ENCODE measurements around the gene PCDHGA11.

DNA sequence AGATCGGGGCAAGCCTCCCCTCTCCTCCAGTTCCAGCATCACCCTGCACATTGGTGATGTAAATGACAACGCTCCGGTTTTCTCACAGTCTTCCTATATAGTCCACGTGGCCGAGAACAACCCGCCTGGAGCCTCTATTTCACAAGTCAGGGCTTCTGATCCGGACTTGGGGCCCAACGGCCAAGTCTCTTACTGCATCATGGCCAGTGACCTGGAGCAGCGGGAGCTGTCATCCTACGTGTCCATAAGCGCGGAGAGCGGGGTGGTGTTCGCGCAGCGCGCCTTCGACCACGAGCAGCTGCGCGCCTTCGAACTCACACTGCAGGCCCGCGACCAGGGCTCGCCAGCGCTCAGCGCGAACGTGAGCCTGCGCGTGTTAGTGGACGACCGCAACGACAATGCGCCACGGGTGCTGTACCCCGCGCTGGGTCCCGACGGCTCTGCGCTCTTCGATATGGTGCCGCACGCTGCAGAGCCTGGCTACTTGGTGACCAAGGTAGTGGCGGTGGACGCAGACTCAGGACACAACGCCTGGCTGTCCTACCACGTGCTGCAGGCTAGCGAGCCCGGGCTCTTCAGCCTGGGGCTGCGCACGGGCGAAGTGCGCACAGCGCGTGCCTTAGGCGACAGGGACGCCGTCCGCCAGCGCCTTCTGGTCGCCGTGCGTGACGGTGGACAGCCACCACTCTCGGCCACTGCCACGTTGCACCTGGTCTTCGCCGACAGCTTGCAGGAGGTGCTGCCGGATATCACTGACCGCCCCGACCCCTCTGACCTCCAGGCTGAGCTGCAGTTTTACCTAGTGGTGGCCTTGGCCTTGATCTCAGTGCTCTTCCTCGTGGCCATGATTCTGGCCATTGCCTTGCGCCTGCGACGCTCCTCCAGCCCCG, 31.5 kb upstream of the PCDHGA11 start:
- TF ChIP-seq, protein P1, sequence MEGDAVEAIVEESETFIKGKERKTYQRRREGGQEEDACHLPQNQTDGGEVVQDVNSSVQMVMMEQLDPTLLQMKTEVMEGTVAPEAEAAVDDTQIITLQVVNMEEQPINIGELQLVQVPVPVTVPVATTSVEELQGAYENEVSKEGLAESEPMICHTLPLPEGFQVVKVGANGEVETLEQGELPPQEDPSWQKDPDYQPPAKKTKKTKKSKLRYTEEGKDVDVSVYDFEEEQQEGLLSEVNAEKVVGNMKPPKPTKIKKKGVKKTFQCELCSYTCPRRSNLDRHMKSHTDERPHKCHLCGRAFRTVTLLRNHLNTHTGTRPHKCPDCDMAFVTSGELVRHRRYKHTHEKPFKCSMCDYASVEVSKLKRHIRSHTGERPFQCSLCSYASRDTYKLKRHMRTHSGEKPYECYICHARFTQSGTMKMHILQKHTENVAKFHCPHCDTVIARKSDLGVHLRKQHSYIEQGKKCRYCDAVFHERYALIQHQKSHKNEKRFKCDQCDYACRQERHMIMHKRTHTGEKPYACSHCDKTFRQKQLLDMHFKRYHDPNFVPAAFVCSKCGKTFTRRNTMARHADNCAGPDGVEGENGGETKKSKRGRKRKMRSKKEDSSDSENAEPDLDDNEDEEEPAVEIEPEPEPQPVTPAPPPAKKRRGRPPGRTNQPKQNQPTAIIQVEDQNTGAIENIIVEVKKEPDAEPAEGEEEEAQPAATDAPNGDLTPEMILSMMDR (IDR thresholded peaks at IDR 0.05) = no peak
- TF ChIP-seq POLR2A (IDR thresholded peaks at IDR 0.05) (no peak), EP300 (IDR thresholded peaks at IDR 0.05) (no peak)
